Left kidney (tissue), 2 donors: ENCODE measurements around the gene GRIFIN. TPM values are rescaled to one million over a fixed set of nuclear protein-coding genes. Genes with fewer than 3 reads are reported as not detected.

Experiments
- DNase-seq: peaks from one replicate; pipeline ENCODE4 v3.0.0-alpha.2; 2013
- polyA plus RNA-seq: library from polyadenylated mRNA; unstranded; fragments of 120-200 nt; gene quantifications from one replicate; pipeline ENCODE4 v1.2.1, GENCODE V29; 2013; ENCODE audit not compliant: insufficient read length

The GRIFIN gene
- polyA plus RNA-seq, 1 donor: not detected

DNA sequence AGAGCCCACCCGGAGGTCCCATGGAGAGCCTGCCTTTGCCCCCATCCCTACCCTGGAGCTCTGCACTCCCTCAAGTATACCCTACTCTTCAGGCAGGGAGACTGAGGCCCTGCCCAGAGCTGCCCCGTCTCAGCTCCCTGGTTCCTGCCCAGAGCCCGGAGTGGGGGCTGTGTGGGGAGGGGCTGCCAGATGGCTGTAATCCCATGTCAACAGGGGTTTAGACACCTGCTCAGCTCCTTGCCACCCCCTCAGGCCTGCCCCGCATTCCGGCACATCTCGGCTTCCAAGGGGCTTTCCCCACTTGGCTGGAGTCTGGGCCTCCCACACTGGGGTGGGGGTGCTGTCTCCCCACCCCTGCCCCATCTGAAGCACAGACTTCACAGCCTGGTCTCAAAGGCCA, 22.5 kb upstream of the GRIFIN start:
- no peak for DNase-seq

DNA sequence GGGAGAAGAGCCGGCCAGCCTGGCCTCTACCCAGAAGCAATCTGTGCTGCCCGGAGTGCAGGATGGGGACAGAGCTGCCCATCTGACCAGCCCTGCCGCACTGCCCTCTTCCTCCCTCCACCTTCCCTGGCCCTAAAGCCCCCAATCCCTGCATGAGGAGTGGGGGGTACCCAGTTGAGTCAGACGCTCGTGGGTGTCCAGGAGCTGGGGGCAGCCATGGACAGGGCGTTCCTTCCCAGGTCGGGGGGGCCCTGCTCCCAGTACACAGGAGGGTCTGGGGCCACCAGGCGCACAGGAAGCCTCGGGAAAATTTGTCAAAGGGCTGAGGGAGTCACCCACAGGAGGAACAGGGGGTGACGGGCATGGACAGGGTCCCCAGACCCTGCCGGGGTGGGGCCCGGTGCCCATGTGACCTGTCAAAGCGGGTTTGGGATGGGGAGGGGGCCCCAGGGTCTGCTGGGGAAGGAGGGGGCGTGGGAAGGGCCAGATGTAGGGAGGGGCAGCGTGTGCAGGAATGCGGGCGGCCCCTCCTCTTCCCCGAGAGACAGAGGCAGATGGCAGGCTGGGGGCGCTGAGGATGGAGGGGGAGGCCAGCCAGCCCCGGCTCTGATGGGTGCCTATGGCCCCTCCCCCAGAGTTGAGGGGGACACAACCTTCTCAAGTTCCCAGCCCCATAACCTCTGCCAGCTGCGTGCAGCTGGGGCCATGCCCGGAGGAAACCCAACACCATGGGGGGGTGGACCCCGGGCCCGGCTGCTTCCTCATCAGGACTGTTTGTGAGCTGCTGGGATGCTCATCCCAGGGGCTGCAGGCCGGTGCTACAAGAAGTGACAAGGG, 21.5 kb upstream of the GRIFIN start:
- no peak for DNase-seq

- no peak for DNase-seq
Measured at GRCh38 chr7:2497065-2497464, 20.9 kb upstream of the GRIFIN start.

DNA sequence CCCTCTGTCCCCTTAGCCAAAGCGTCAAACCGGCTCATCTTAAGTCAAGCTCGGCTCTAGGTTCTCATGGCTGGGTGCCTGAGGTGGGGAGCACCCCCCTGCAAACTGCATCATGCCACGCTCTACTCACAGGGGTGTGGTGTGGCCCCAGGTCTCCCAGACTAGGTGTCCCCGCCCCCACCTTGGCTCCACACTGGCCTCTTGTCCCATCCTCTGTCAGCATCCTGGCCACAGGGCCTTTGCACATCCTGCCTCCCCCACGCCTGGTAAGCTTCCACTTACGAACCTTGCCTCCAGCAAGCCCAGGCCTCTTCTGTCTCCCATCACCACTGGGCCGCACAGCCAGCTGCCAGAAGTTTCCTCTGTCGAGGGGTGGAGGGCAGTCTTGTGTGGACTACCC, 20.2 kb upstream of the GRIFIN start:
- no peak for DNase-seq

DNA sequence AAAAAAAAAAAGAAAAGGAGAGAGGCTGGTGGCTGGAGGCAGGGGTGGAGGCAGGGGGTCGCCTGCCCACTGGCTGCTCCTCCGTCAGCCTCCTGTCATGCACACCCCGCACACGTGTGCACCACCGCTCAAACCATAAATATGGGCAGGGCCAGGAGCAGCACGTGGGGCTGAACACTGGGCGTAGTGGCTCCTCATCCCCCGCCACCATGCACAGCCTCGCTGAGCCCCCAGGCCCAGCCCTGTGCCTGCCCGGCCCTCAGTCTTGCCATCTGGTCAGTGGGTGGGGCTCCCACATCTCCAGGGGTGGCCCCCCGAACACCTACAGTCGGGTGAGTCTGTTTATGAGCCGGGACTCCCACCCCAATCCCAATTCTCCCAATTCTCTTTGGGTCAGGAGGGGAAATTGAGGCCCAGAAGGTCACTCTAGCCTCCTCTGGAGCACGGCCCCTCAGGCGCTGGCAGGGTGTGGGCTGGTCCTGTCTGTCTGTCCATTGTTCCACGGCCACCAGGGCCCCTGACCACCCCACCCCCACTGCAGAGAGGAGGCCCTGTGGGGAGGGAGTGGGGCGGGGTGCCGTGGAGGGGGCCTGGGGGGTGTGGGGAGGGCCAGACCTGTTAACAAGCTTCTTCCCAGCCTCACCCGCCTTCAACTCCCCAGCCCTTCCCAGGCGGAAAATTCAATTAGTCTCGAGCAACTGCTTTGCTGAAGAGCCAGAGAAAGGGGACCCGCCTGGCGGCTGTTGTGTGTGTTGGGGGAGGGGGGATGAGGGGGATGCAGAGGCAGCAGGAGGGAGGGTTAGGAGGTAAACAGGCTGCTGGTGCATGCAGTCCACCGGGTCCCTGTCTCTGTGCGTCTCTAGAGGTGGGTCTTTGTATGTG, 19.5 kb upstream of the GRIFIN start:
- peak; percentile 83 for DNase-seq

GRCh38 chr7:2494191-2495130, 18.3 kb upstream of the GRIFIN start:
- no peak for DNase-seq

DNA sequence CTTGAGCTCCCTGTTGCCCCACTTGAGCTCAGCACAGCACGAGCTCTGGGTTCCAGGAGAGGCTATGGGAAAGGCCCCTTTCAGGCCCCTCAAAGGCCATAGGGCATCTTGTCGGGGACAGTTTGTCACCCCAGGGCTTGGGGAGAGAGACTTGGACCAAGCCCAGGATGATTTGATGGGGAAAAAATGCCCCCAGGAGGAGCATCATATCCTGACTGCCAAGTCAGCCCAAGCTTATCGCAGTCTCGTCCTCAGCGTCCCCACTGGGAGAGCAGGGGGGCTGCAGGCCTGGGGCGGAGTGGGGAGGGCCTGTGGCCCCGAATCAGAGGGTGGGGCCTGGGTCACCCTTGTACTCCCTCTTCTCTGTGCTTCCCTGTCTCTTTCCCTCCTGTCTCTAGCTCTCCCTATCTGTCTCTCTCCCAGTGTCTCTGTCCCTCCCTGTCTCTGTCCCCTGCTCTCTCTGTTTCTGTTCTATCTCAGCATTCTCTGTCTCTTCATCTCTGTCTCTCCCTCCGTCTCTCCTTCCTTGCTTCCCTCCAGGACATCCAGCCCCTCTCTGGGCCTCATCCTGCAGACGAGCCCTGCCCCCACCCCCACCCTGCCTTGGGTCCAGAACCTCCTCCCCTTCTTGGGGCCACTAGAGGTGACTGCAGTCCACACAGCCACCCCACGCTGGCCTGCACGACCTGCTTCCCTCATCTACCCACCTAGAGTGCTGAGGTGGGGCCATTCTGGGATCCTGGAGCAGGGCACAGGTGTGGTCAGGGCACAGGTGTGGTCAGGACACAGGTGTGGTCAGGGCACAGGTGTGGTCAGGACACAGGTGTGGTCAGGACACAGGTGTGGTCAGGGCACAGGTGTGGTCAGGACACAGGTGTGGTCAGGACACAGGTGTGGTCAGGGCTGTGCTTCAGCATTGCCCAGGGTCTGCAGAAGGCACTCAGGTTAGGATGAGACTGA, 17.3 kb upstream of the GRIFIN start:
- no peak for DNase-seq

DNA sequence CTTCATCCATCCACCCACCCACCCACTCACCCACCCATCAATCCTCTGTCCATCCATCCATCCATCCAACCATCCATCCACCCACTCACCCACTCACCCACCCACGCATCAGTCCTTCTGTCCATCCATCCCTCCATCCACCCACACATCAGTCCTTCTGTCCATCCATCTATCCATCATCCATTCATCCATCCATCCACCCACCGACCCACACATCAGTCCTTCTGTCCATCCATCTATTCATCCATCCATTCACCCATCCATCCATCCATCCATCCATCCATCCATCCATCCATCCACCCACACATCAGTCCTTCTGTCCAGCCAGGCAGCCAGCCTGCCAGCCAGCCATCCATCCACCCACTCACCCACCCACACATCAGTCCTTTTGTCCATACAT, 15.8 kb upstream of the GRIFIN start:
- no peak for DNase-seq

DNA sequence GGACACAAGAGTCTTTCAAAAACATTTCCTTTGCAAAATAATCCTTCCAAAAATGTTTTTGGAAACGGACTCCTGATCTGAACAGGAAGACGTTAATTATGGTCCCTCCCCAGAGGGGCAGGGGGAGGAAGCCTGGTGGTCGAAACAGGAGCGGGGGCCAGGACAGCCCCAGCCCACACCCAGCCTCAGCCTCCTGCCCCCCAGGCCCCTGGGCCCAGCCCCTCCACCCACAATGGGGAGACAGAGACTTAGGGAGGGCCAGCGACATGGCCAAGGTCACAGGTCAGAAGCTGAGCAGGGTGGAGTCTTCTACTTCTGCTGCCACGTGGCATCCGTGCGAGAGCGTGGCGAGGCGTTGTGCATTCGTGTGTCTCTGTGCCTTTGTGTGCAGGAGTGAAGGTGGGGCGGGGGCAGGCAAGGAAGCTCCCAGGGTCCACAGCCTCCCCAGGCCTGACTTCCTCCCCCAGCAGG, 14.0 kb upstream of the GRIFIN start:
- DNase-seq: no peak

- no peak for DNase-seq
Measured at GRCh38 chr7:2488681-2489080, 12.5 kb upstream of the GRIFIN start.

GRCh38 chr7:2488272-2488645, 12.1 kb upstream of the GRIFIN start:
- no peak for DNase-seq

GRCh38 chr7:2487586-2488271, 11.5 kb upstream of the GRIFIN start:
- no peak for DNase-seq

GRCh38 chr7:2484868-2485267, 8.7 kb upstream of the GRIFIN start:
- DNase-seq: no peak

GRCh38 chr7:2483494-2483893, 7.3 kb upstream of the GRIFIN start:
- DNase-seq: no peak

GRCh38 chr7:2482725-2483451, 6.7 kb upstream of the GRIFIN start:
- no peak for DNase-seq

DNA sequence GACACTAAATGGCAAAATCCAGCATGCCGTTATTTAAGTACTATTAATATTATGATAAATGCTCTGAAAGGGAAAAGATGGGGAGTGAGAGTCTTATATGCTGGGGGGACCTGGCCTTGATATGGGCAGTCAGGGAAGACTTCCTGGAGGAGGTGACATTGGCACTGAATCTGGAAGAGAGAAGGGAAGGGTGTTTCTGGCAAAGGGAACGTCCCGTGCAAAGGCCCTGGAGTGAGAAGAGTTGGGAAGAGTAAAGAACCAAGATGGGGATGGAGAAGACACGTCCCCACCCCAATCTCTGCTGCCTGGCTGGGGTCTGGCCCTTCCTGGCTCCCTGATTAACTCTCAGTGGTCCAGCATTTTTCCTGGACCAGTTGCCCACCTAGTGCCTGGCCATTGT, 5.0 kb upstream of the GRIFIN start:
- DNase-seq: no peak

DNA sequence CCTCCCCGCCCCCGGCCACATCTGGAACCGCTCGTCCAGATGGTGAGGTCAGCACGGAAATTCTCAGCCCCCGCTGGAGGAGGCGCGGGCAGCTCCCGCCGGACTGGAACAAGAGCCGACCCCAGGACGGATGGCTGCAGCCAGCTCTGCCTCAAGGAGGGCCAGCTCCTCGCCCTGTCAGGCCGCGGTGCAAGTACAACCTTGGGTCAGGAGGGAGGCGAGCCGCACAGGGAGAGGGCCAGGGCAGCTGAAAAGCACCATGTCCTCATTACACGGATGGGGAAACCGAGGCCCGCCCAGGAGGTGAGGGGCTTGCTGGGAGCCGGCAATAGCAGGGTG, 3.8 kb upstream of the GRIFIN start:
- DNase-seq: no peak

- DNase-seq: no peak
Measured at GRCh38 chr7:2479276-2480069, 3.3 kb upstream of the GRIFIN start.

- no peak for DNase-seq
Measured at GRCh38 chr7:2478800-2479199, 2.6 kb upstream of the GRIFIN start.
